Amniotic epithelial cell (primary cell): Measurements from ENCODE around the gene XPR1.

Experiments
- DNase-seq: peaks from one replicate; pipeline ENCODE4 v3.0.0-alpha.2; 2010; ENCODE audit warnings: low read depth

Gene XPR1

GRCh38 chr1:180917306-180918065, 285.7 kb downstream of the XPR1 start:
- DNase-seq, result no peak

GRCh38 chr1:180918519-180918918, 286.7 kb downstream of the XPR1 start:
- no peak for DNase-seq

- no peak for DNase-seq
Observed at GRCh38 chr1:180919183-180919700, 287.4 kb downstream of the XPR1 start.

- no peak for DNase-seq
Observed at GRCh38 chr1:180920193-180920592, 288.4 kb downstream of the XPR1 start.

- no peak for DNase-seq
Observed at GRCh38 chr1:180920702-180921101, 288.9 kb downstream of the XPR1 start.

GRCh38 chr1:180921386-180921785, 289.6 kb downstream of the XPR1 start:
- DNase-seq, result no peak

GRCh38 chr1:180921891-180922630, 290.2 kb downstream of the XPR1 start:
- DNase-seq, result no peak

GRCh38 chr1:180922631-180923015, 290.8 kb downstream of the XPR1 start:
- no peak for DNase-seq

- DNase-seq, result peak; percentile 16
Observed at GRCh38 chr1:180923021-180923841, 291.4 kb downstream of the XPR1 start.

GRCh38 chr1:180923887-180924286, 292.1 kb downstream of the XPR1 start:
- DNase-seq, result no peak

- DNase-seq, result no peak
Observed at GRCh38 chr1:180924939-180925338, 293.1 kb downstream of the XPR1 start.

GRCh38 chr1:180925471-180926051, 293.7 kb downstream of the XPR1 start:
- no peak for DNase-seq

GRCh38 chr1:180926164-180926981, 294.6 kb downstream of the XPR1 start:
- peak; percentile 44 for DNase-seq

GRCh38 chr1:180927348-180927747, 295.5 kb downstream of the XPR1 start:
- DNase-seq, result no peak

- DNase-seq, result peak; percentile 2
Observed at GRCh38 chr1:180927841-180928240, 296.0 kb downstream of the XPR1 start.

- no peak for DNase-seq
Observed at GRCh38 chr1:180928331-180929230, 296.8 kb downstream of the XPR1 start.

GRCh38 chr1:180929389-180929788, 297.6 kb downstream of the XPR1 start:
- DNase-seq, result no peak

- DNase-seq, result no peak
Observed at GRCh38 chr1:180930687-180931086, 298.9 kb downstream of the XPR1 start.

GRCh38 chr1:180931529-180931928, 299.7 kb downstream of the XPR1 start:
- DNase-seq, result no peak

- no peak for DNase-seq
Observed at GRCh38 chr1:180932378-180932777, 300.6 kb downstream of the XPR1 start.
